Right cardiac atrium (tissue), 5 donors: ENCODE measurements around the gene ALDH18A1. TPM values are rescaled to one million over a fixed set of nuclear protein-coding genes. Genes with fewer than 3 reads are reported as not detected.
A peak's percentile ranks its signal among the peaks of the same experiment; 100 is the strongest.

Experiments used
- ATAC-seq, 2 donors: fragments of 200-7000 bp; cut with Tn5 transposase; one replicate each; pipeline versions ENCODE4 v1.8.0 to v1.9.1; 2020; ENCODE audit warnings: moderate library complexity in 2 of 2, mild to moderate bottlenecking in 1 of 2
- DNase-seq, 3 donors: peaks; one replicate each; pipeline ENCODE4 v3.0.0-alpha.2; 2020
- H3K27ac ChIP-seq: one replicate; pipeline ENCODE4 v1.5.1; 2013; ENCODE audit warnings: mild to moderate bottlenecking, low read length, control low read depth, moderate library complexity
- H3K27me3 ChIP-seq: one replicate; pipeline ENCODE4 v1.6.1; 2013; ENCODE audit not compliant: control insufficient read depth, insufficient read depth
- H3K4me1 ChIP-seq: one replicate; pipeline ENCODE4 v1.6.1; 2013; ENCODE audit warnings: low read length; ENCODE audit not compliant: control insufficient read depth, insufficient read depth
- H3K4me3 ChIP-seq: one replicate; pipeline ENCODE4 v1.5.1; 2013; ENCODE audit warnings: low read length, control low read depth
- H3K9me3 ChIP-seq: one replicate; pipeline ENCODE4 v1.6.1; 2013; ENCODE audit warnings: low read length; ENCODE audit not compliant: control insufficient read depth
- WGBS: extraction: QIAGEN DNeasy Blood & Tissue Kit; methylation state at CpG from one replicate; pipeline ENCODE4 v1.1.7; 2013; 5-methylcytosine and 5-hydroxymethylcytosine counted together
- intact Hi-C, 4 donors: fragments of 100-400 bp; cut with DNase I; formaldehyde crosslinking; loops; one replicate each; pipeline versions ENCODE4 v1.11.0 to v1.14.0; 2022 to 2023
- polyA plus RNA-seq: library from polyadenylated mRNA; stranded (reverse); fragments of 200-250 nt; gene quantifications from one replicate; pipeline ENCODE4 v1.2.3, GENCODE V29; 2013
- total RNA-seq, 4 donors: library from RNA; stranded (reverse); fragmentation: NEBNext Ultra II Directional; extraction: Animal tissue kit (Norgen Biotek cat#: 25700); gene quantifications; one replicate each; pipeline ENCODE4 v1.2.1, GENCODE V29; 2021
- donor health status: healthy with polysubstance abuse.
- donor health status: DM: no; HTN: yes; CAD: no.
- donor health status: DM: no; HTN: no; CAD: no.
- donor health status: DM: no; HTN: yes; CAD: no; lungs with severe emphysema.
- donor health status: DM: yes; HTN: yes; CAD: no.

Gene ALDH18A1
- total and polyA plus RNA-seq, 5 donors = 6.9 to 29.8 (median 19.6) TPM

DNA sequence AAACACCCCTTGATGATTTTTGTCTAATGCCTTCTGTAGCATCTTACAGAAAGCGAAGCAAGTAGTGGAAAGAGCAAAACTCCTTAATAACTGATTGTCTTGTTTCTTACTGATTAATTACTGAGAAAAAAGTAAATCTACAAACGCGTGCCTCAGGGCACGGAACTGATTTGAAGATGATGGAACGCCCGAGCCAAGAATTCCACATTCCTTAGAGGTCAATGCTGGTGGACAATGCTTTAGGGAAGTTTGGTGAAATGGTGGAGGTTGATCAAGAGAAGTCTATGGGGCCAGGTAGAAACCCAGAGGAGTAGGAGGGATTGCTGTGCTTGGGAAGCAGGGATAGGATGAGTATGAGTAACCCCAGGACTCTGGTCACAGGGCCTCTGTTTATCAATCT is 90.4 kb downstream of the ALDH18A1 start:
- ATAC-seq = no peak
- H3K4me1 ChIP-seq = peaks cover 2% of the 10 kb centered on the region
- WGBS = 84% methylated on average over 6 of the region's 6 CpGs
- H3K9me3 ChIP-seq = no peaks in the 10 kb centered on the region
- H3K27ac ChIP-seq = no peak overlapping the region
- intact Hi-C loops = loop anchor here in 2 of 4 donors (10.0 kb wide), 1 partner anchor 131 kb away; no protein-coding TSS in a partner anchor
- H3K4me3 ChIP-seq = no peak overlapping the region
- H3K27me3 ChIP-seq = no peaks in the 10 kb centered on the region
- no peak for DNase-seq

DNA sequence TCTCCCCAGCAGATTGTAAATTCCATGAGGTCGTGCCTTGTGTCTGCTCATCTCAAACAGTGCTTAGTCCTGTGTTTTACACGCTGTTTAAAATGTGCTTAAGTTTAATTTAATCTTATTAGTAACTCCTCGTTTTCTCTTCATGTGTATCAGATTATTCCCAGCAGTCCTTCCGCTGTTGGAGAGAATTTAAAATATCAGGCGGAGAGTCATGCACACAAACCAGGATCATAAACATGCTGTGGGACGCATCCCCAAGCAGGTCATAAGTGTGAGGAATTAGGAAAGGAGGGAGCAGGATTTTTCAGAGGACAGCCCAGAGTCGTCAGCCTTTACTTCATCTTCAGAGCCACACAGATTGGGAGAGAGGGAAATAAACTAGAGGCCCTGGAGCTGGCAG is 91.2 kb downstream of the ALDH18A1 start:
- Histone ChIP-seq H3K27ac (no peak overlapping the region), H3K4me3 (no peak overlapping the region), H3K9me3 (no peaks in the 10 kb centered on the region), H3K4me1 (peaks cover 2% of the 10 kb centered on the region), H3K27me3 (no peaks in the 10 kb centered on the region)
- WGBS = 74% methylated on average over 7 of the region's 7 CpGs
- ATAC-seq (no peak), DNase-seq (no peak)
- intact Hi-C loops = loop anchor here in 2 of 4 donors (10.0 kb wide), 1 partner anchor 131 kb away; no protein-coding TSS in a partner anchor

DNA sequence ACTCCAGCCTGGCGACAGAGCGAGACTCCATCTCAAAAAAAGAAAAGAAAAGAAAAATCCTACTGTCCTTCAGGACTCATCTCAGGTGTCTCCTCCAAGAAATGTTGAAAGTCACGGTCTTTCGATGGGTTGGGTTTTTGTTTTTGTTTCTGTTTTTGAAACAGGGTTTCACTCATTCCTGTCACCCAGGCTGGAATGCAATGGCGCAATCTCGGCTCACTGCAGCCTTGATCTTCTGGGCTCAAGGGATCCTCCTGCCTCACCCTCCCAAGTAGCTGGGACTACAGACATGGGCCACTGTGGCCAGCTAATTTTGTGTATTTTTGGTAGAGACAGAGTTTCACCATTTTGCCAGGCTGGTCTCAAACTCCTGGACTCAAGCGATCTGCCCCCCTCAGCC is 92.2 kb downstream of the ALDH18A1 start:
- DNase-seq (no peak), ATAC-seq (no peak)
- Histone ChIP-seq H3K9me3 (no peaks in the 10 kb centered on the region), H3K4me3 (no peak overlapping the region), H3K4me1 (peaks cover 6% of the 10 kb centered on the region), H3K27me3 (no peaks in the 10 kb centered on the region), H3K27ac (no peak overlapping the region)
- 96% methylated on average over 7 of the region's 7 CpGs for WGBS
- intact Hi-C loops = loop anchor here in 2 of 4 donors (10.0 kb wide), 1 partner anchor 129 kb away; no protein-coding TSS in a partner anchor

DNA sequence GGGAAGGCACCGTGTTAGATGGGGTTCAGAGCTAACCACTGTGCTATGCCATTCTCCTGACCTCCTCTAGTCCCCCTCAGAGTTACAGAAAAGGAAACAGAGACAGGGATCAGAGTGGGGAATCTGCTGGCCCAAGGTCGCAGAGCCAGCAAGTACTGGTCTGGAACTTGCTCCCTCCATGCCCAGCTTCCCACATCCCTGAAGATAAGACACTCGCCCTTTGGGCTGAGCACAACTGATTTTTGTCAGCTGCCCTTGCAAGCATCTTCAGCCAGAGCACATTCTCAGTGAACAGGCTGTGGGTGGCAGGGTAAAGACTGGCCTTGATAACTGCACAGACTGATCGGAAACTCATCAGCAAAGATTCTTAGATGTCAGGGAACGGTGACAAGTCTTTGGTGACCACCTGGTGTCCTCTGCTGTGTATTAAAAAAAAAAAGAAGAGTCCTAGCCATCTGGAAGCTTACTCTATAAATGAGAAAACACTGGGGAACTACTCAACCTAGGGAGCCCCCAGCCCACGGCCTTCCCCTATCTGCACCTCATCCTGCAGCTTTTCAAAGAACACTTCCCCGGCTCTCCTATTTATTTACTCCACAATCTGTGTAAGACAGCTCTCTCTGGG is 94.1 kb downstream of the ALDH18A1 start:
- intact Hi-C loops = loop anchor here in 2 of 4 donors (10.0 kb wide), 1 partner anchor 128 kb away; no protein-coding TSS in a partner anchor

GRCh38 chr10:95561864-95562177 is 94.7 kb downstream of the ALDH18A1 start:
- peak overlapping the region; percentile 72 for H3K4me3 ChIP-seq
- no peak for DNase-seq
- no peaks in the 10 kb centered on the region for H3K27me3 ChIP-seq
- ATAC-seq = no peak
- no peak overlapping the region for H3K27ac ChIP-seq
- intact Hi-C loops = loop anchor here in 2 of 4 donors (10.0 kb wide), 1 partner anchor 127 kb away; no protein-coding TSS in a partner anchor
- H3K4me1 ChIP-seq = peaks cover 11% of the 10 kb centered on the region
- H3K9me3 ChIP-seq = no peaks in the 10 kb centered on the region
- 46% methylated on average over 7 of the region's 7 CpGs for WGBS

More for the DNA sequence above, 94.1 kb downstream of the ALDH18A1 start:
- no peak for DNase-seq
- no peaks in the 10 kb centered on the region for H3K9me3 ChIP-seq
- no peak overlapping the region for H3K27ac ChIP-seq
- ATAC-seq = no peak
- 58% methylated on average over 7 of the region's 7 CpGs for WGBS
- peaks cover 6% of the 10 kb centered on the region for H3K4me1 ChIP-seq
- no peaks in the 10 kb centered on the region for H3K27me3 ChIP-seq
- H3K4me3 ChIP-seq = no peak overlapping the region

GRCh38 chr10:95561177-95561863 is 95.2 kb downstream of the ALDH18A1 start, which contains the start of gene SORBS1:
Gene SORBS1 (minus strand): TSS chr10:95561371. CDS start chr10:95441135, 120,236 bp downstream.
- ATAC-seq (peak; percentile 99), DNase-seq (peak; percentile 97 to 99 (median 98))
- Histone ChIP-seq H3K9me3 (no peaks in the 10 kb centered on the region), H3K27me3 (no peaks in the 10 kb centered on the region), H3K4me3 (peak within 1 kb of the TSS; percentile 89), H3K4me1 (peaks cover 11% of the 10 kb centered on the region), H3K27ac (peak within 1 kb of the TSS; percentile 84)
- intact Hi-C loops = loop anchor here in 2 of 4 donors (10.0 kb wide), 1 partner anchor 127 kb away; no protein-coding TSS in a partner anchor
- 1% methylated on average over 77 of the region's 77 CpGs for WGBS

DNA sequence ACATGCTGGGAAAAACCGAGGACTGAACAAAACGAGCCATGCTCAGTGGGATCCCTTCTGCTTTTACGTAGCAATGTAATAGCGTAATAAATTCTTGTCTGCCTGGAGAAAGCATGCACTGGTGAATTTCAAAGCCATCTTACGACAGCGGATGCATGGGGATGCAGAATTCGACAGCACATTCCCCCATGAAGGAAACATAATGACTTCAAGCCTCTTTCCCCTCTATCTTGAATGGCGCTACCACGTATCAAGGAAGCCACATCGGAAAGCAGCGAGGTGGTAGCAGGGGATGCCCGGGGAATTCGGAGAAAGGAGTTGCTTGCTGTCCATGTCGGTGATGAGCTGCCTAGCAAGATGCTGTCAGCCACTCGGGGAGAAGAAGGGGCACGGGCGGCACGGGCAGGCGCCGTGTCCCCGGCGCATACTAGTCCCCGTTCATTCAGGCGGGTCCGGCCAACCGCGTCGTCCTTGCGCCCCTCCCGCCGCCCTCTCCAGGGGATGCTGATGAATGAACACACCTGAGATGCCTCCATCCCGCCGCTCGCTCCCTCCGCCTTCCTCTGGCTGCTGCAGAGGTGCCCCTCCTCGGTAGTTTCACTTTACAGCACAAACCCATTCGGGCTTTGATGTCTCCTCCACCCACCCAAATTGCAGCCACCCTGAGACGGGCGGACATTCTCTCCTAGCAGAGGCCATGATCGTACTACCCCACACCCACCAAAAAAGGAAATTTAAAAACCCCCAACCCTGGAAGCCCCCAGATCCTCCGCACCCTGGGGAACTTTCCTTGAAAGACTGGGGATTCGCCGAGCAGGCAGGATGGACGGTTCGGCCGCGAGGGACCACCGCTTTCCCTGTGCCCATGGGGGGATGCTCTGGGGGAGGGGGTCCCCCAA is 96.0 kb downstream of the ALDH18A1 start:
- peak; percentile 38 to 75 (median 75) for DNase-seq
- Histone ChIP-seq H3K27me3 (no peaks in the 10 kb centered on the region), H3K4me3 (peak overlapping the region; percentile 89), H3K27ac (peak overlapping the region; percentile 44), H3K4me1 (peaks cover 11% of the 10 kb centered on the region), H3K9me3 (no peaks in the 10 kb centered on the region)
- intact Hi-C loops = loop anchor here in 2 of 4 donors (10.0 kb wide), 1 partner anchor 126 kb away; no protein-coding TSS in a partner anchor
- peak; percentile 5 to 6 for ATAC-seq
- 2% methylated on average over 48 of the region's 48 CpGs for WGBS

DNA sequence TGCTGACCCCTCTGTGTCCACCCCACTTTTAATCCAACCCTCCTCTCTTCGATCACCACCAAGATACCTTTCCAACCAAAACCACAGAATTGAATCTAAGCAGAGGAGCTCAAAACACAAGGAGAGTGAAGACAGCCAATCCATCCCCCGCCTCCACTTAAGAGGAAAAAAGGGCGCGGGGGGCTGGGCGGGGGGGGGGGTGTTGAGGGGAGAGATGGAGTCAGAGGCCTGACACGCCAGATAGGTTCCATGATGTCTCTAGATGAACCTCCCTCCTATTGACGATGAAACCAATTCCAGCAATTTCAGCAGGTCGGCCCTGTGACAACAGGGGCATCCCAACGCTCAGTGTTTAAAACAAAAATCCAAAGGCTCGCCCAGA is 96.6 kb downstream of the ALDH18A1 start:
- WGBS = 14% methylated on average over 10 of the region's 10 CpGs
- H3K9me3 ChIP-seq = no peaks in the 10 kb centered on the region
- no peak for DNase-seq
- intact Hi-C loops = loop anchor here (5.0 to 10.0 kb wide), 4 partner anchors 43 to 125 kb away; no protein-coding TSS in a partner anchor
- H3K4me3 ChIP-seq = peak overlapping the region; percentile 89
- no peaks in the 10 kb centered on the region for H3K27me3 ChIP-seq
- H3K4me1 ChIP-seq = peaks cover 11% of the 10 kb centered on the region
- no peak for ATAC-seq
- peak overlapping the region; percentile 77 for H3K27ac ChIP-seq

DNA sequence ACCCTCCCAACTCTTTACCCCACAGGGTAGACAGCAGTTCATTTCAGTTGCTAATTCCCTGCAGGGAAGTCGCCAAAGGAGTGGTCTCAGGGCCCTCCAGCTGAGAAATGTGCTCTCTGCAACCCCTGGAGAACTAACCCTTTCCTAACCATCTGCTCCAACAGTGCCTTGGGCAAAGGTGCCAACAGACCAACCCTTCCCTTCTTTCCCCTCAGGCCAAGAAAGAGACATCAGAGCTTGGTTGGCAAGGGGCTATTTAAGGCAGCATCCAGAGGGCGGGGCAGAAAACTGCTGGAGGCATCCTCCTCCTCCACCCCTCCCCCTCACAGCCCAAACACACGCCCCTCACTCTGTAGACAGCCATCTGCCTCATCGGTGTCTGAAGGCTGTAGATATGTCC is 97.0 kb downstream of the ALDH18A1 start:
- Histone ChIP-seq H3K4me1 (peaks cover 11% of the 10 kb centered on the region), H3K27me3 (no peaks in the 10 kb centered on the region), H3K27ac (peak overlapping the region; percentile 77), H3K9me3 (no peaks in the 10 kb centered on the region), H3K4me3 (peak overlapping the region; percentile 89)
- DNase-seq = no peak
- intact Hi-C loops = loop anchor here in 2 of 4 donors (5.0 to 10.0 kb wide), 3 partner anchors 42 to 122 kb away; no protein-coding TSS in a partner anchor
- WGBS = 21% methylated on average over 4 of the region's 4 CpGs
- no peak for ATAC-seq

DNA sequence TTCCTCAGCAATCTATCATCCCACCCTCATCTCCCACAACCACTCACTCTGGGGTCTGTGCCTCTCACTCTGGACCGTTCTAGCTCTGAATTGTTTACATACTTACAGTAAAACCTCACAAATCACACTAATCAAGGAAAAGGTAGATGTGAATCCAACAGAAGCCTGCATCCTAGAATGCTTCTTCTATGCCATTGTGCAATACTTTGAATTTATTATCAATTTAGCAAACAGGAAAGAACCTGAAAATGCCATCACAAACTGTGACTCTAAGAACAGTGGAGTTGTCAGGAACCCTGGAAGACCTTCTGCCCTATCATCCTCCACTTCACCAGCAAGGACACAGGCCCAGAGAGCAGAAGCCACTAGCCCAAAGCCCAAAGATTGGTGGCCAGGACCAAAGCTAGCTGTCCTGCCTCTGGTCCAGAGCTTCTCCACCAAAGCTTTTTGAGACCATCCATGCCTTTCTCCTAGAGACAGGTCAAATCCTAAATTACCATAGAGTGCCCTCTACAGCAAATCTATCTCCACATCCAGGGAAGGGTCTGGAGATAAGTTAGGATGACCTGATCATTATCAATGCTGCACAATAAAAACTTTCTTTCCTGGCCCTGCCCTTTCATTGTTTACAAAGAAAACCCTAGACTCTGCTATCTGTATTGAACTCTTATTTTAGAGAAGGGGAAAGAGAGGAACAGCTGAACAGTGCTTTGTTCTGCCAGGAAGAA is 97.8 kb downstream of the ALDH18A1 start:
- Histone ChIP-seq H3K4me1 (peaks cover 11% of the 10 kb centered on the region), H3K27ac (peak overlapping the region; percentile 77)
- 55% methylated on average over 1 of the region's 1 CpG for WGBS

More for the DNA sequence above, 97.8 kb downstream of the ALDH18A1 start:
- intact Hi-C loops = loop anchor here in 2 of 4 donors (5.0 to 10.0 kb wide), 3 partner anchors 41 to 121 kb away; no protein-coding TSS in a partner anchor
- no peaks in the 10 kb centered on the region for H3K9me3 ChIP-seq
- DNase-seq (no peak), ATAC-seq (no peak)
- H3K27me3 ChIP-seq = no peaks in the 10 kb centered on the region
- H3K4me3 ChIP-seq = peak overlapping the region; percentile 89
